Right ventricle myocardium superior (tissue), 1 donor: ENCODE measurements around the gene PACS1. TPM values are rescaled to one million over a fixed set of nuclear protein-coding genes. Genes with fewer than 3 reads are reported as not detected.

Experiments used
- ATAC-seq: fragments of 200-7000 bp; cut with Tn5 transposase; one replicate; pipeline ENCODE4 v1.9.1; 2020; ENCODE audit warnings: mild to moderate bottlenecking; ENCODE audit not compliant: poor library complexity
- DNase-seq: peaks from one replicate; pipeline ENCODE4 v3.0.0-alpha.2; 2020
- intact Hi-C: fragments of 100-400 bp; cut with DNase I; formaldehyde crosslinking; loops from one replicate; pipeline ENCODE4 v1.11.2; 2022
- total RNA-seq: library from RNA; stranded (reverse); fragmentation: NEBNext Ultra II Directional; extraction: Animal tissue kit (Norgen Biotek cat#: 25700); gene quantifications from one replicate; pipeline ENCODE4 v1.2.1, GENCODE V29; 2021
- donor health status: DM: no; HTN: yes; CAD: no; lungs with severe emphysema.

Gene PACS1
- total RNA-seq, 1 donor from 2014 or later, result 46.5 TPM

- ATAC-seq (peak; percentile 56), DNase-seq (no peak)
- intact Hi-C loops, result no loop called here
These were observed 49.5 kb downstream of the PACS1 start for GRCh38 chr11:66119348-66120133.

GRCh38 chr11:66121466-66121865 is 51.4 kb downstream of the PACS1 start:
- intact Hi-C loops, result no loop called here
- ATAC-seq (no peak), DNase-seq (no peak)

GRCh38 chr11:66123902-66124301 is 53.8 kb downstream of the PACS1 start:
- DNase-seq (no peak), ATAC-seq (no peak)
- intact Hi-C loops, result no loop called here

- DNase-seq, result no peak
- intact Hi-C loops, result no loop called here
- ATAC-seq, result no peak
These were observed 54.5 kb downstream of the PACS1 start for GRCh38 chr11:66124564-66124963.

- ATAC-seq (peak; percentile 26), DNase-seq (no peak)
- intact Hi-C loops, result loop anchor here (5.0 kb wide), 1 partner anchor 54 kb away; the partner anchor contains the start of gene PACS1
These were observed 56.0 kb downstream of the PACS1 start for GRCh38 chr11:66126064-66126463.

GRCh38 chr11:66126808-66127555 is 56.9 kb downstream of the PACS1 start:
- intact Hi-C loops, result loop anchor here (5.0 kb wide), 1 partner anchor 55 kb away; the partner anchor contains the start of gene PACS1
- peak; percentile 94 for ATAC-seq
- peak; percentile 74 for DNase-seq

- no peak for ATAC-seq
- DNase-seq, result no peak
- intact Hi-C loops, result no loop called here
These were observed 60.9 kb downstream of the PACS1 start for GRCh38 chr11:66130978-66131377.

- intact Hi-C loops, result no loop called here
- DNase-seq (no peak), ATAC-seq (no peak)
These were observed 62.0 kb downstream of the PACS1 start for GRCh38 chr11:66131937-66132632.

- no peak for ATAC-seq
- DNase-seq, result no peak
- intact Hi-C loops, result no loop called here
These were observed 63.2 kb downstream of the PACS1 start for GRCh38 chr11:66133216-66133775.

- no peak for DNase-seq
- intact Hi-C loops, result no loop called here
- no peak for ATAC-seq
These were observed 66.7 kb downstream of the PACS1 start for GRCh38 chr11:66136752-66137123.

- no peak for DNase-seq
- ATAC-seq, result no peak
- intact Hi-C loops, result no loop called here
These were observed 69.8 kb downstream of the PACS1 start for GRCh38 chr11:66139817-66140404.

- intact Hi-C loops, result no loop called here
- DNase-seq (no peak), ATAC-seq (no peak)
These were observed 72.5 kb downstream of the PACS1 start for GRCh38 chr11:66142370-66143263.

GRCh38 chr11:66143264-66143566 is 73.1 kb downstream of the PACS1 start:
- DNase-seq (no peak), ATAC-seq (no peak)
- intact Hi-C loops, result no loop called here

GRCh38 chr11:66143996-66144678 is 74.1 kb downstream of the PACS1 start:
- ATAC-seq (no peak), DNase-seq (no peak)
- intact Hi-C loops, result no loop called here

GRCh38 chr11:66146074-66146473 is 76.0 kb downstream of the PACS1 start:
- intact Hi-C loops, result no loop called here
- ATAC-seq, result no peak

GRCh38 chr11:66146940-66147339 is 76.9 kb downstream of the PACS1 start:
- ATAC-seq, result no peak
- no peak for DNase-seq
- intact Hi-C loops, result no loop called here

More at GRCh38 chr11:66146074-66146473, 76.0 kb downstream of the PACS1 start:
- DNase-seq, result no peak

GRCh38 chr11:66150140-66150539 is 80.1 kb downstream of the PACS1 start:
- ATAC-seq (no peak), DNase-seq (no peak)
- intact Hi-C loops, result no loop called here
